GM12873 (cell line): ENCODE measurements around the gene IGFL2.

Experiments
- CTCF ChIP-seq: IDR thresholded peaks from 2 replicates; pipeline ENCODE4 v1.5.1; 2012; ENCODE audit warnings: low read depth, mild to moderate bottlenecking, moderate library complexity, low read length, control low read depth; ENCODE audit not compliant: insufficient read depth; ENCODE audit errors: missing control alignments

Gene IGFL2

GRCh38 chr19:46202872-46203860 lies 55.1 kb downstream of the IGFL2 start:
- no peak for TF ChIP-seq CTCF

GRCh38 chr19:46204008-46204407 lies 56.0 kb downstream of the IGFL2 start:
- no peak for TF ChIP-seq CTCF

GRCh38 chr19:46205183-46205984 lies 57.3 kb downstream of the IGFL2 start:
- TF ChIP-seq CTCF: no peak

GRCh38 chr19:46206176-46206575 lies 58.1 kb downstream of the IGFL2 start:
- no peak for TF ChIP-seq CTCF

GRCh38 chr19:46206682-46207081 lies 58.6 kb downstream of the IGFL2 start:
- TF ChIP-seq CTCF: no peak

GRCh38 chr19:46209051-46209450 lies 61.0 kb downstream of the IGFL2 start:
- TF ChIP-seq CTCF: no peak

- TF ChIP-seq CTCF: no peak
Measured at GRCh38 chr19:46209472-46209871, 61.4 kb downstream of the IGFL2 start.
